Uterus (tissue), 2 donors: ENCODE data around the gene EP400.

Experiments
- CTCF ChIP-seq, 4 experiments: fragments of 200-600 bp in 2 of 4; fragments of 450-650 bp in 2 of 4; sonication (generic) in 2 of 4; IDR thresholded peaks; one replicate each; pipeline ENCODE4 v1.5.1; 2016 to 2019; ENCODE audit warnings: antibody characterized with exemption in 4 of 4, mild to moderate bottlenecking in 2 of 4, moderate library complexity in 1 of 4
- POLR2A ChIP-seq, 2 donors: fragments of 450-650 bp; IDR thresholded peaks; one replicate each; pipeline ENCODE4 v1.6.1; 2016; ENCODE audit warnings: antibody characterized with exemption in 2 of 2, mild to moderate bottlenecking in 1 of 2, moderate library complexity in 1 of 2

GRCh38 chr12:131944601-131945251 is 5.0 kb upstream of the EP400 start:
- no peak for TF ChIP-seq CTCF (IDR thresholded peaks at IDR 0.05)
- no peak for TF ChIP-seq POLR2A (IDR thresholded peaks at IDR 0.05)
